MM.1S (cell line): ENCODE data around the gene USF3.

Source experiments
- EZH2 ChIP-seq: fragments of 300-600 bp; sonication (generic); optimal IDR thresholded peaks from 2 replicates; pipeline ENCODE3; 2017; ENCODE audit warnings: low read depth, mild to moderate bottlenecking, antibody characterized with exemption, low read length, mixed read lengths
- EZH2phosphoT487 ChIP-seq: fragments of 300-600 bp; sonication (generic); IDR thresholded peaks from 2 replicates; pipeline ENCODE4 v1.6.1; 2018; ENCODE audit warnings: antibody characterized with exemption, low read length
- TF ChIP-seq, protein P1 (sequence below): fragments of 300-600 bp; sonication (generic); IDR thresholded peaks from 2 replicates; pipeline ENCODE4 v1.5.1; 2016; ENCODE audit warnings: antibody characterized with exemption, low read length, mixed read lengths

DNA sequence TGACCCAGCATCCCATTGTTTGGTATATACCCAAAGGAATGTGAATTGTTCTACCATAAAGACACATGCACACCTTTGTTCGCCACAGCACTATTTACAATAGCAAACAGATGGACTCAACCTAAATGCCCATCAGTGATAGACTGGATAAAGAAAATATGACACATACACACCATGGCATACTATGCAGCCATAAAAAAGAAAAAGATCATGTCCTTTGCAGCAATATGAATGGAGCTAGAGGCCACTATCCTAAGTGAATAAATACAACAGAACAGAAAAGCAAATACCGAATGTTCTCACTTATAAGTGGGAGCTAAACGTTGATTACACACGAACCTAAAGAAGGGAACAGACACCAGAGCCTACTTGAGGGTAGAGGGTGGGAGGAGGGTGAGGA, 11.4 kb upstream of the USF3 start:
- TF ChIP-seq, protein P1, sequence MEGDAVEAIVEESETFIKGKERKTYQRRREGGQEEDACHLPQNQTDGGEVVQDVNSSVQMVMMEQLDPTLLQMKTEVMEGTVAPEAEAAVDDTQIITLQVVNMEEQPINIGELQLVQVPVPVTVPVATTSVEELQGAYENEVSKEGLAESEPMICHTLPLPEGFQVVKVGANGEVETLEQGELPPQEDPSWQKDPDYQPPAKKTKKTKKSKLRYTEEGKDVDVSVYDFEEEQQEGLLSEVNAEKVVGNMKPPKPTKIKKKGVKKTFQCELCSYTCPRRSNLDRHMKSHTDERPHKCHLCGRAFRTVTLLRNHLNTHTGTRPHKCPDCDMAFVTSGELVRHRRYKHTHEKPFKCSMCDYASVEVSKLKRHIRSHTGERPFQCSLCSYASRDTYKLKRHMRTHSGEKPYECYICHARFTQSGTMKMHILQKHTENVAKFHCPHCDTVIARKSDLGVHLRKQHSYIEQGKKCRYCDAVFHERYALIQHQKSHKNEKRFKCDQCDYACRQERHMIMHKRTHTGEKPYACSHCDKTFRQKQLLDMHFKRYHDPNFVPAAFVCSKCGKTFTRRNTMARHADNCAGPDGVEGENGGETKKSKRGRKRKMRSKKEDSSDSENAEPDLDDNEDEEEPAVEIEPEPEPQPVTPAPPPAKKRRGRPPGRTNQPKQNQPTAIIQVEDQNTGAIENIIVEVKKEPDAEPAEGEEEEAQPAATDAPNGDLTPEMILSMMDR: no peak
- no peak for TF ChIP-seq EZH2phosphoT487
- TF ChIP-seq EZH2: no peak
